Dermis microvascular lymphatic vessel endothelial cell (primary cell): ENCODE measurements around the gene ADARB2. TPM values are rescaled to one million over a fixed set of nuclear protein-coding genes. Genes with fewer than 3 reads are reported as not detected.

Experiments
- DNase-seq, 2 donors: peaks; one replicate each; pipeline versions ENCODE4 v3.0.0 to v3.0.0-alpha.2; 2010; ENCODE audit warnings: low read depth in 2 of 2
- total RNA-seq: library from RNA; depleted of rRNA; stranded (reverse); fragments of >200 nt; gene quantifications from 2 replicates; pipeline ENCODE4 v1.2.1, GENCODE V29; 2014

The ADARB2 gene
- total RNA-seq, 1 donor from 2014 or later, result not detected

DNA sequence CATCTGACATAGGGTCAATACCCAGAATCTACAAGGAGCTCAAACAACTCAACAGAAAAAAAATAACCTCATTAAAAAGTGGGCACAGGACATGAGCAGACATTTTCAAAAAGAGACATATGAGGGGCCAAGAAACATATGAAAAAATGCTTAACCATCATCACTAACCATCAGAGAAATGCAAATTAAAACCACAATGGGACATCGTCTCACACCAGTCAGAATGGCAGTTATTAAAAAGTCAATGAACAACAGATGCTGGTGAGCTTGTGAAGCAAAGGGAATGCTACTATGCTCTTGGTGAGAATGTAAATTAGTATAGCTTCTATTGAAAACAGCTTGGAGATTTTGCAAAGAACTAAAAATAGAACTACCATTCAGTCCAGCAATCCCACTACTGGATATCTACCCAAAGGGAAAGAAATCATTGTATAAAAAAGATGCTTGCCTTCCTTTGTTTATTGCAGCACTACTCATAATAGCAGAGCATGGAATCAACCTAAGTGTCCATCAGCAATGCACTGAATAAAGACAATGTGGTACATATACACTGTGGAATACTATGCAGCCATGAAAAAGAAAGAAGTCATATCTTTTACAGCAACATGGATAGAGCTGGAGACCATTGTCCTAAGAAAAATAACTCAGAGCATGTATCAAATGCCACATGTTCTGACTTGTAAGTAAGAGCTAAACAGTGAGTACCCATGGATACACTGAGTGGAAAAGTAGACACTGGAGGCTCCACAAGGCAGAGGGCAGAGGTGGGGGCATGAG, 139.8 kb downstream of the ADARB2 start:
- no peak for DNase-seq

DNA sequence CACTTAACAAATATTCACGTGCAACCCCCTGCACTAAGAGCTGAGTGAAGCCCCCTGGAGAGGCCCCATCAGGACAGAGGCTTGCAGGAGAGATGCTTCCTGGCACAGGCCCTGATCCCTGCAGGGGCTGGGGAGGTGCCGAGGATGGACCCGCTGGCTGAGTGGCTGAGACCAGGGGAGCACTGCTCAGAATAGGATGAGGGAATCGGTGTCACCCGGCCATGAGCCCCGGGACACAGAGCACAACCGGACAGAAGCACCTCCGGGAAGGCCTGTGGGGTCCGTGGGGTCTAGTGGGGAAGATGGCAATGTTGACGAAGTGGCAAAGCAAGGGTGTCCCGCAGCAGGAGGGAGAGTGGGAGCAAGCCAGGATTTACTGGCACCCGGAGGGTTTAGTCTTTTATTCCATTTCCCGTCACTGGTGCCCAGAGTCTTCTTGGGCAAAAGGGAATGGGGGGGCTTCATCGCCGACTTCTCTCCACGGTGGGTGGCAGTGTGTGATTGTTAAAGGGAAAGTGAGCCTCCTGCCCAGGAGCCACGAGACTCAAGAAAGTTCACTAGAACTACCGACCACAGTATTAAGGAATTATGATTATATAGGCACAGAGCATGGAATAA, 140.7 kb downstream of the ADARB2 start:
- DNase-seq, result no peak

DNA sequence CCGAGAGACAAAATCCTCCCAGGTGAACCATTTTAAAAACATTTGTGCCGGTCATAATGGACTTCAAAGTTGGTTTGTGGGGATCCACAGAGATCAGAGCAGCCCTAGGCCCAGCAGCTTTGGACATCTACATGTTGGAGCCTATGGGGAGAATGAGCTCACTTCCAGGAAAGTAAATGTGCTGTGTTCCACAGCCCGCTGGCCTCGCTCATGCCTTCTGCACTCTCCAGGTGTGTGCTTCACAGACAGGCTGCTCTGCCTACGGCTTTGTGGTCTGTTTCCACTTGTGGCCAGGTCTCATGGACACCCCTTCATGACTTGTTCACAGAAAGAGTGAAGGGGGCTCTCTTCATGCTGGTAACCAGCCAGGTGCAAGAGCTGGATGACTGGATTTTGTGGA, 141.6 kb downstream of the ADARB2 start:
- DNase-seq, result no peak

DNA sequence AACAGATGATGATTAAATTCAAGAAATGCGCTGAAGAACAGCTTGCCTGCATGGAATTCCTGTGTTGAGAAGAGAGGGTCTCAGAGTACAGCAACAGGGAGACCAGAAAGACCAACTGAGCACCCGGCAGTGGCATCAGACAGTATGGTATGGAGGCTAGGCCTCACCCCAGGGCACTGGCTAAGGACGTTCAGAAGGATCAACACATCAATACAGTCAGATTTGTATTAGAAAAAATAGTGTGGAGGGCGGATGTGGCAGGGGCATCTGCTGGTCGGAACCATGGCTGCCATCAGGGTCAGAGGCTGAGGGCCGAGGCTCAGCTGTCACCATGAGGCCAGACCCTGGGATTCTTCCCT, 142.1 kb downstream of the ADARB2 start:
- DNase-seq, result no peak

DNA sequence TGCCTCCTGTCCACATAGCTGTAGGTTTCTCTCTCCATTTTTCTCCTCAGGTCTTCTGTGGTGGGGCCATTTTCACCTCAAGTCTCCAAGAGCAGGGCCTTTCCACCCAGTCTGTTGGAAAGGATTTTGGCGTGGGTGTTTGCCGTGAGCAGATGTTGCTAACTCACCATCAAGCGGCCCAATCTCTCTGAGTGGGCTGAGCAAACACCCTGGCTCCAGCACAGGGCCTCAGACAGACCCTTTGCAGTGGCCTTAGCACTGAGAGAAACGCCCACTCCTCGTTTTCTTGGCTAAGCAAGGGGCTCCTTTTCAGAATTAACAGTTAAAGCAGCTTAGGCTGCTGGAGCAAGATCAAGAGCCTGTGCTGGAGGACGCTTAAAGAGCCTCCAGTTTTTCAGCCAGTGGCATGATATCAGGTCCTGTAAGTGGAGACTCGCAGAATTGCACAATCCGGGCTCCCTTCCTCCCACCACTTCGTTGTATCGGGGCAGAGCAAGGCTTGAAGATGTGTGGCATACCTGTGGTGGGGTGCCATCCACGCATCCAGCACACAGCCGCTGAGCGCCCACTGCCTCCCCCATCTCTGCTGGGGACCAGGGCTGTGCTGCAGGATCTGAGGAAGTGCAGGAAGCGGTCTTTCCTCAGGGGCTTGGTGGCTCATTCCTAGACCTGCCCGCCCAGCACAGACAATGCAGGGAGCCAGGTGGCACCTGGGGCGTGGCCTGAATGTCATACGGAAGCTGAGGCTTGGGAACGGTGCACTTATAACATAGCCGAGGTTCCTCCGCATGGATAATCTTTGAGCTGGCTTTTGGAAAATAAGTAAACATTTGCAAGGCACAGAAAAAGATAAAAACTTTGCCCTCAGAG, 142.7 kb downstream of the ADARB2 start:
- no peak for DNase-seq

DNA sequence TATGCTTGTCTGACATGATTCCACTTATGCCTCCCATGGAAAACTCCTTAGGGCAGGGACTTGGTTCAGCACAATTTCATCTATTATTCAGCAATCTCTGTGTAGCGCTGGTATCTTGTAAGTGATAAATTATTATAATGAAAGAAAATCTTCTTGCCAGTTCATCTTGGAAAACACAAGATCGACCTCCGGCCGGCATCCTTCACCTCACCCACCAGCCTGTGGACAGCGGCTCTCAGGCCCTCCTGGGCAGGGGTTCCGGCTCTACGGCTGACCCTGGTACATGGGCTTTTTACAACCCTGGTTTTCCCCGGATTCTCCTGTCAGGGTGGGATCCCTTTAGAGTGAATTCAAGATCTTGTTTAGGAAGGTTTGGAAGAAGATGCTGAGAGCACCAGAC, 145.6 kb downstream of the ADARB2 start:
- DNase-seq, result no peak

DNA sequence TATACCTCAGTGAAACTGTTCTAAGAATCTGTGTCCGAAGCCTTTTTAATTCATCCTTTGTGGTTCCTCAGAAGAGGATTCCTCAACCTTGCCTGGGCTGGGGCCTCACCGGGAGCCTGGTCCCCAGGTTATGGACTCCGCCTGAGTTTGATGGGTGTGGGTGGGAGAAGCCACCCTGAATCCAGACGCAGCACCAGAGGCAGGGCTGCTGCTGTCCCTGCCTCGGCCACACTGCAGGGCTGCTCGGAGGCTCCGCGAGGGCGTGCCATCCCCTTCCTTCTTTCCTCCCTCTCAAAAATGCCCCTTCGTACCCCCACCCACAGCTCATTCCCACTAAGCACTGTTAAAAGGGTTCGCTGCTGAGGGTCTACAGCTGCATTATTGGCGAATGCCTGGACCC, 146.3 kb downstream of the ADARB2 start:
- DNase-seq, result no peak

DNA sequence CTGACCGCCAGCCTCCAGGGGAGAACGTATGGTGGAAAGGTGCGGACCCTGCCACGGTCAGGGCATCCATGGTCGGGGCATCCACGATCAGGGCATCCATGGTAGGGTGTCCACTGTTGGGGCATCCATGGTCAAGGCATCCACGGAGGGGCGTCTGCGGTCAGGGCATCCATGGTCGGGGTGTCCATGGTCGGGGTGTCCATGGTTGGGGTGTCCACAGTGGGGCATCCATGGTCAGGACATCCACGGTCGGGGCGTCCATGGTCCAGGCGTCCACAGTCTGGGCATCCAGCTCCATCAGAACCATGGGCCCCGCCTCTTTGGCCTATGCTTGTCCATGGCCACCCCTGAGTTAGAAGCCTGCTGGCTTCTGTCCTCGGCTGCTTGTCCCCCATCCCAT, 148.1 kb downstream of the ADARB2 start:
- DNase-seq, result no peak

DNA sequence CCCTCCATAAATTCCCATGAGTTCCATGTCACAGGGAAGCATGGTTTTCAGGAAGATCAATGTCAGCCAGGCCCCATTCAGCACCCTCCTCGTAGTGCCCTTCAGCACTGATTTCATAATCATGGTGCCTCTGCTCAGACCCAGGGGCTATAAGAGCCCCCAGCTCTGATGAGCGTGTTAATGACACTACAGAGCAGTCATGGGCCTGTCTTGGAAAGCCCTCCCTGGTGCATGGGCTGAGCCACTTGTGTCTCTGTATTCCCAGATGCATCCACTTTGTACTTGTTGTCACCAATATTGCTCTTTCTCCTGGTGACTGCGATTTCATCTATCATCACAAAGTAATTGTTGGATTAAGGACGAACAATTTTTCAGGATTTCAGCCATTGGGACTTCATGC, 154.6 kb downstream of the ADARB2 start:
- DNase-seq, result no peak

DNA sequence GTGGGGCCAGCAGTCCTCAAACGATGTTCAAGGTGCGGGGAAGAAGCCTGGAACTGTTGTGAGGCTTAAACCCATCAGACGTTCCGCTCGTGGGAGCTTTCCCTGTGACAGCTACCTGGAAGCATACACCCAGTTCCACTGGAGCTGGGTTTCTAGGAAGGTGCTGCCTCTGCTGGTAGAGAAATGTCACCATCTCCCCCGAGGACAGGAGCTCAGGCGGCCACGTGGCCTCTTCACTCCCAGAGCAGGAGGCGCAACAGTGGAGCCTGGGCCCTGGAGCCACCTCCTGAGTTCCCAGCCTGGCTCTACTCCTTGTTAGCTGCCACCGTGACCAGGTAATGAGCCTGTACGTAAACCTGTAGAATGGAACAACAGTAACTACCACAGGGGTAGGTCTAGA, 156.1 kb downstream of the ADARB2 start:
- DNase-seq, result no peak

DNA sequence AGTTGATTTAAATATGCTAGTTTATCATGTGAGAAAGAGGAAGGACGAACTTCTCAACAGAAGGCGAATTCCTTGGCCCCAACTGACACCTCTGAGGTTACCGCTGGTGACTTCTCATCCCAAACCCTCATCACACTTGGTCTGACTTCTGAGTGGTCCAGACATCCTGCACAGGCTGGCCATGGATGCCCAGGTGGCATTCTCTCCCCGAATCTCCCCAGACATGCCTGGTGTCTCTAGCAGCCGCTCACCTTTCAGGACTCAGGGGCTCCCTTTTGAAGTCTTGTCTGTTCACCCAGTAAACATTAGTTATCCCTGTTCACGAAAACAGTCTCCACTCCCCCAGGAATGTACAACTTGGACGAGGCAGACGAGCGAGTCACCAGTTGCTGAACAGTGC, 157.7 kb downstream of the ADARB2 start:
- DNase-seq, result no peak

DNA sequence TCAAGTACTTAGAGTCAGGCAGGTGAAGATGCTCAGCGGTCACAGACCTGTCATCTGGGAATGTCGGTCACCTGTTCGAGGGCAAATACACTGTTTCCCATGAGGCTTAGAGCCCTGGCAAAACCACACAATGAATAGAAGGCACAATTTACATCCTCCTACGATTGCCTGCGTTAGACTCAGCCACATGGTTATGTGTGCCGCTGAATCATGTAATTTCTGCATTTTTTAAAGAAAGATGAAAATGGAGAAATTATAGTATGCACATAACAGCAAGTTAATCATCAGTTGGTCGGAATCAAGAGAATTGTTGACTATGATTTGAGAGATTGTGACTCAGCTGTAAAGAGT, 158.2 kb downstream of the ADARB2 start:
- DNase-seq, result no peak

DNA sequence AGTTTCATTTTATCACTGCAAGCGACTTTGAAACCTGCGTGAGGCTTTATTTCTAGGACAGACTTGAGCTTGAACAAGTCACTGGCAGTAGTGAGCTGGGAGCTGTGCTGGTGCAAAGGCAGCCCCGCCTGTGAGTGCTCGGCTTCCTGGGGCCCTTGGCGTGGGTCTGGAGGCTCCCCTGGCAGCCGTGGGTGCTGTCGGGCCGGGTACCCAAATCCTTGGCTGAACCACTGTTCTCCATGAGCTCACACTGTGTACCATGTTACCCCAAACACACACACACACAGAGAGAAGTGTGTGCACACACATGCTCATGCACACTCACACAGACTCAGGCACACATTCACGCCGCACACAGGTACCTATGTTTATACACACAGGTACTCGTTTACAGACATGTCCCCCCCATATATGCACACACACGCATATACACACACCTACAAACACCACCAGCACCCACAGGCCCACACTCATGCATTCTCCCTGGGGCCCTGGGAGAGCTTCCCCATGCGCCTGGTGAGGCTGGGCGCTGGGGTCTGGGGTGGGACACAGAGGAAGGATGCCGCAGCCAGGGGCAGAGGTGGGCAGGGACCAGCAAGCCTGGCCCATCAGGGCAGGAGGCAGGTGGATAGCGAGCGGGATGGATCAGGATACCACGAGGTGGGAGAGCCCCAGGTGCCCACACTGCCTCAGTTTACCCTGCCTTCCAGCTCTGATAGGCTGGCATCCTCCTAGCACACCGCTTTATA, 158.8 kb downstream of the ADARB2 start:
- DNase-seq, result no peak

DNA sequence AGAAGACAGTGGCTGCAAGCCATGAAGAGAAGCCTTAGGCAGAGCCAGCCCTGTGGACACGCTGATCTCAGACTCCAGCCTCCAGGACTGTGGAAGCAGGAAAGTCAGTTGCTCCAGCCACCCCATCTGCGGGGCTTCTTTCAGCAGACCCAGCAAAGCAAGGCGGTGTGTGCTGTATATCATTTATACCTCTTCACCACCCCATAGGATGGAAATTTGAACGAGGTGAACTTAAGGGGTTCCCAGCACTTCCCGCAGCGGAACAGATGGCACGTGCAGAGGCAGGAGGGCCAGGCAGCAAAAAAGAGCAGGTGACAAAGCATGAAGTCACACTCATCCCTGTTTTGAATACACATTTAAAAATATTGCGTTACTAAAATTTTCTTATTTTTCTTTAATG, 159.4 kb downstream of the ADARB2 start:
- DNase-seq, result no peak

DNA sequence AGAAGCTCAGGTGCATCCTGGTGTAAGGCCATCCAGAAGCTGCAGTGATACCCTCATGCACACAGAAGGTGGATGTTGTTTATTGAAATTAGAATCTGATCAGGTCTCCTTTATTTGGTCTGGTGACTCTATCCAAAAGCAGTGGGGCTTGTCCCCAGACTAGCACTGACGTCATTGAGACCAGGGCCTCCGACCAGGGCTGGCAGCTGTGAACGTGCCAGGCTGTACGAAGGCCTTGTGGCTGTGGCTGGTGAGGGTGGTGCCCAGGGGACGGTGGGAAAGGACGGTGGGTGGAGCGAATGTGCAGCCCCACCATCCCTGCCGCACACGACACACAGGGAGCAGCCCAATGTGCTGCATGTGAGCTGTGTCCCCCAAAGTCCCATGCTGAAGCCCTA, 160.0 kb downstream of the ADARB2 start:
- DNase-seq, result no peak

DNA sequence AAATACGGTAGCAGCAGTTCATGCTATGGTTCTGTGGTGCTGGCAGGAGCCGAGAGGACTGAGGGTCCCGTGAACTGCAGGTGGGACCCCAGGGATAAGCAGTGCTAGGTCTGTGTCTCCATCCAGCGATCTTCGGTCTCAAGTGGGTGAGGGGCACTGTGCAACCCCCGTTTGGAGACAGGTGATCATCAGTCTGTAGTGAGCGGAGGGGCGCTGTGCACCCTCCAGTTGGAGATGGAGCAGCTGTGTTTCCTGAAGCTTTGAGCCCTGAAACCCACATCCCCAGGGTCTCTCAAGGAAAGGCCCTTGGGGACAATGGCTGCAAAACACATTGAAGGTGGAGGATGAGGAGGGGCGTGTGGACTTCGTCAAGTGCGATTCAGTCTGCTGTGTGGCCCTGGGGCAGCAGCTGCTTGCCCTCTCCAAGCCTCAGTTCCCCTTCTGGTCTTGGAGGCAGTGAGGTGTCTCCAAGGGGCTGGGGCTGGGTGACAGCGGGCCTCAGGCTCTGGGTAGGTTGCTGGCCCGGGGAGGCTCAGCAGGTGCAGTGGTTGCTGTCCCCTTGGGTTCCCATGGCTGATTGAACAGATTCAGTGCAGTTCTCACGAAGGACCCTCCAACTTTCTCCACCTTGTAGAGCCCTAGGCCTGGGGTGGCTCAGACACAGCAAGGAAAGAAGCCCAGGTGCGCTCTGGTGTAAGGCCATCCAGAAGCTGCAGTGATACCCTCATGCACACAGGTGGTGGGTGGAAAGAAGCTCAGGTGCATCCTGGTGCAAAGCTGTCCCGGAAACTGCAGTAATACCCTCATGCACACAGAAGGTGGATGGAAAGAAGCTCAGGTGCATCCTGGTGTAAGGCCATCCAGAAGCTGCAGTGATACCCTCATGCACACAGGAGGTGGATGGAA, 160.6 kb downstream of the ADARB2 start:
- no peak for DNase-seq

DNA sequence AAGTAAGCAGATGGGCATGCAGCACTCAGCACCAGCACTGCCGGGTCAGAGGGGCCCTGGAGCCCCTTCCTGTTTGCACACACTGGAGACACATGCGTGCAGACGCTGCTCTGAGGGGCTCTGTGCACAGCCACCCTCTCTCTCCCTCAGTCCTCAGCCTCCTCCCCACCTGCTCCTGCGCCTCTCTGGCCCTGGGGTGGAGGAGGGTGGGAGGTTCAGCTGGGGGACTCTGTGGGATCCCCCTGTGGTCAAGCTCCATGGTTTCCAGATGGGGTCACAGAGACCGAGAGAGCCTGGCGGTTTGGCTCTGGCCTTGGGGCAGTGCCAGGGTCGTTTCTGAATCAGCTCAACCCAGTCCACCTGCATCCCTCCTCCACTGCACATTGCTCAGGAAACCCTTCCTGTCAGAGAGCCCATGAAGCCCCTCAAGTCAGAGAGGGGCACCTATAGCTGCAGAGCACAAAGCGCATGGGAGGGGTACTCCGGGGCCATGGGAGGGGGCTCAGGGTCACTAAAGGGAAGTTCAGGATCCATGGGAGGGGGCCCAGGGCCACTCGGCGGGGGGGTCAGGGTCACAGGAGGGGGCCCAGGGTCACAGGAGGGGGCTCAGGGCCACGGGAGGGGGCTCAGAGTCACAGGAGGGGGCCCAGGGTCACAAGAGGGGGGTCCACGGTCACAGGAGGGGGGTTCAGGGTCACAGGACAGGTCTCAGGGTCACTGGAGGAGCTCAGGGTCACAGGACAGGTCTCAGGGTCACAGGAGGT, 161.7 kb downstream of the ADARB2 start:
- no peak for DNase-seq

DNA sequence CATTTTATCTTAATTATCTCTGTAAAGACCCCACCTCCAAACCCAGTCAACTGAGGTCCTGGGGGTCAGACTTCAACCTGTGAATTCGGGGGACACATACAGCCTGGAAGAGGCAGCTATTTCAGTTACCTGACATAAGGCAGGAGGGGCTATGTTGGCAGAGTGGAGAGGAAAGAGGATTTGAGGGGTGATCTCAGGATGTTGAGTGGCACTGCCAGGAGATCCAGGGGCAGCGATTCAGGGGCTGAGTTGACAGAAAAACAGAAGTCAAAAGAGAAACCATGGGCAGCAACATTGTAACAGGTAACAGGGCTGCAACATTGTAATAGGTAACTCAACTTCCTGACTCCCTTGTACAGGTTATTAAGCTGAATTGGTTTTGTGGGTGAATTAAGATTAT, 162.6 kb downstream of the ADARB2 start:
- no peak for DNase-seq

DNA sequence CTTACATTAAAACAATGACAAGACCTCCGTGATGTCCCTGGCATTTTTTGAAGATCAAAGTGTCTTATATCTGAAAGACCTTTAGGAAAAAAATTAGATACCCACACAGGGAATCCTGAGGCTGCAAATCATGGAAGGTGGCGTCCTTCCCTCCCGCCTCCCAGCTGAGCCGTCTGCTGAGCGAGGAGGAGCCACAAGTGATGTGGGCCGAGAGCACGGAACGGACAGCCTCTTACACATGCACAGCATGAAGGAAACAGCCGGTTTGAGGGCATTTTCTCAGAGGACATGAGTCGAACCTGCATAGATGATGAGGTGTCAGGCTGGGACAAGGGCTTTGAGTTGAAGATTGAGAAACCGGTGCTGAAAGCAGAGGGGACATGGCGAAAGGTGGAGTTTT, 163.3 kb downstream of the ADARB2 start:
- no peak for DNase-seq

DNA sequence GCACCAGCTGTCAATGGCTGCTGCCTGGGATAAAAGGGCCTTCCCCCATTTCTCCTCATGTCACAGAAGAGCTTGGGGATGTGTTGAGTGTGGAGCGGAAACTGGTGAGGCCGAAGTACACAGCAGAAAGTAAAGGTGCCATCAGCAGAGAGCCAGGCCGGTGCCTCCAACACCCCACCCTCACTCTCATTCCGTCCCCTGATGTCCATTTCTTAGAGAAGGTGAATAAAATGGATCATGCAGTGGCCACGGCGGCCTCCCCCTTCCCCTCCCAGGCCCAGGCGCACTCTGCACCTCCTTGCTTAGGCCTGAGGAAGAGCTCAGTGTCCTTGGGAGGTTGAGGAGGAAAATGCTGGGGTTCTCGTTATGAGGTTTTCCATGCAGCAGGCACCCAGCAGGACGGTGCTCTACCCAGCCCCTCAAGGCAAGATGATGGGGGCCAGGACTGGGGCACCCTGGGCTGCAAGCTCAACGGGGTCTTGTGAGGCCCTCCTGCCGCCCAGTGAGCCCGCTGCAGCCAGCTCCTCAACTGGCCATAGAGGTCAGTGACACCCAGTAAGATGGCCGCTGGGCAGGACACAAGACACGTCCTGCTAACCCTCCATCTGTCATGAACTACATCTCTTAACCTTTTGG, 163.9 kb downstream of the ADARB2 start:
- DNase-seq, result no peak
